Measurements from ENCODE around the gene MYMX. TPM values are rescaled to one million over a fixed set of nuclear protein-coding genes. Genes with fewer than 3 reads are reported as not detected.

The MYMX gene
- total and polyA plus RNA-seq, 2 of the 13 experiments (the other 11 are each of a cell fraction or from before 2014, with no cell fraction given): not detected

DNA sequence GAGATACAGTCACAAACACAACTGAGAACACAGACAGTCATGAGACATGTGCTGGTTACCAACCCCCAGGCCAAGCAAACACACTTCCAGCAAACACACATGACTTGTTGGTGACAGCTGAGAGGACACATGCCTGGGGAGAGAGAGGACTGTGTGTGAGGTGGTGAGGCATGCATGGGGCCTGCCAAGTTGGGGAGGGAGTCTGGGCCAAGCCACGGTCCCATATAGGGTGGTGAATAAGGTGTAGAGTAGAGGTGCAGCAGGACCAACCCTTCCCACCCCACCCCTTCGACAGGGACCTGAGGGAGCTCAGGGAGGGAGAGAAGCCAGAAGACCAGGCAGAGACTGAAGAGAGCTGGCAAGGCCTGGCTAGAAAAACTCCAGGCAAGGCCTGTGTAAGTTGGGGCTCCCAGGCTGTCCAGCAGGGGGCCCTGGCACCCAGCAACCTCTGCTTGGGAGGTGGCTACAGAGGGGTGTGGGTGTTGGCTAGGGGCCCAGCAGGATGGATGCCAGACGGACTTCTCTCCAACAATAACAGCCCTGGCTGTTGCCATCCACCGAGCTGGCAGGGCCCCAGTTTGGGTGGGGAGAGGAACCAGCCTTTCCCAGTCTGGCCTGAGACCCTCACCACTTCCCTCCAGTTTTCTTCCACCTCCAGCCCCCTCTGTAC is 4.7 kb downstream of the MYMX start (continued):
- TF ChIP-seq, protein P1, sequence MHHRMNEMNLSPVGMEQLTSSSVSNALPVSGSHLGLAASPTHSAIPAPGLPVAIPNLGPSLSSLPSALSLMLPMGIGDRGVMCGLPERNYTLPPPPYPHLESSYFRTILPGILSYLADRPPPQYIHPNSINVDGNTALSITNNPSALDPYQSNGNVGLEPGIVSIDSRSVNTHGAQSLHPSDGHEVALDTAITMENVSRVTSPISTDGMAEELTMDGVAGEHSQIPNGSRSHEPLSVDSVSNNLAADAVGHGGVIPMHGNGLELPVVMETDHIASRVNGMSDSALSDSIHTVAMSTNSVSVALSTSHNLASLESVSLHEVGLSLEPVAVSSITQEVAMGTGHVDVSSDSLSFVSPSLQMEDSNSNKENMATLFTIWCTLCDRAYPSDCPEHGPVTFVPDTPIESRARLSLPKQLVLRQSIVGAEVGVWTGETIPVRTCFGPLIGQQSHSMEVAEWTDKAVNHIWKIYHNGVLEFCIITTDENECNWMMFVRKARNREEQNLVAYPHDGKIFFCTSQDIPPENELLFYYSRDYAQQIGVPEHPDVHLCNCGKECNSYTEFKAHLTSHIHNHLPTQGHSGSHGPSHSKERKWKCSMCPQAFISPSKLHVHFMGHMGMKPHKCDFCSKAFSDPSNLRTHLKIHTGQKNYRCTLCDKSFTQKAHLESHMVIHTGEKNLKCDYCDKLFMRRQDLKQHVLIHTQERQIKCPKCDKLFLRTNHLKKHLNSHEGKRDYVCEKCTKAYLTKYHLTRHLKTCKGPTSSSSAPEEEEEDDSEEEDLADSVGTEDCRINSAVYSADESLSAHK (CRISPR knock-in tag; IDR thresholded peaks at IDR 0.05; ENCODE audit: borderline replicate concordance): no peak
- TF ChIP-seq, protein P2, sequence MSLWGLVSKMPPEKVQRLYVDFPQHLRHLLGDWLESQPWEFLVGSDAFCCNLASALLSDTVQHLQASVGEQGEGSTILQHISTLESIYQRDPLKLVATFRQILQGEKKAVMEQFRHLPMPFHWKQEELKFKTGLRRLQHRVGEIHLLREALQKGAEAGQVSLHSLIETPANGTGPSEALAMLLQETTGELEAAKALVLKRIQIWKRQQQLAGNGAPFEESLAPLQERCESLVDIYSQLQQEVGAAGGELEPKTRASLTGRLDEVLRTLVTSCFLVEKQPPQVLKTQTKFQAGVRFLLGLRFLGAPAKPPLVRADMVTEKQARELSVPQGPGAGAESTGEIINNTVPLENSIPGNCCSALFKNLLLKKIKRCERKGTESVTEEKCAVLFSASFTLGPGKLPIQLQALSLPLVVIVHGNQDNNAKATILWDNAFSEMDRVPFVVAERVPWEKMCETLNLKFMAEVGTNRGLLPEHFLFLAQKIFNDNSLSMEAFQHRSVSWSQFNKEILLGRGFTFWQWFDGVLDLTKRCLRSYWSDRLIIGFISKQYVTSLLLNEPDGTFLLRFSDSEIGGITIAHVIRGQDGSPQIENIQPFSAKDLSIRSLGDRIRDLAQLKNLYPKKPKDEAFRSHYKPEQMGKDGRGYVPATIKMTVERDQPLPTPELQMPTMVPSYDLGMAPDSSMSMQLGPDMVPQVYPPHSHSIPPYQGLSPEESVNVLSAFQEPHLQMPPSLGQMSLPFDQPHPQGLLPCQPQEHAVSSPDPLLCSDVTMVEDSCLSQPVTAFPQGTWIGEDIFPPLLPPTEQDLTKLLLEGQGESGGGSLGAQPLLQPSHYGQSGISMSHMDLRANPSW (CRISPR knock-in tag; IDR thresholded peaks at IDR 0.05; ENCODE audit: borderline replicate concordance): no peak
- TF ChIP-seq TCF12 (IDR thresholded peaks at IDR 0.05) (no peak), TCF12 (CRISPR knock-in tag; IDR thresholded peaks at IDR 0.05) (no peak), CC2D1A (CRISPR knock-in tag; IDR thresholded peaks at IDR 0.05) (no peak), ZNF34 (CRISPR knock-in tag; IDR thresholded peaks at IDR 0.05; ENCODE audit: borderline replicate concordance) (no peak), ZNF652 (CRISPR knock-in tag; IDR thresholded peaks at IDR 0.05; ENCODE audit: borderline replicate concordance, low read depth) (no peak), NR2F6 (IDR thresholded peaks at IDR 0.05) (no peak), NR2F6 (CRISPR knock-in tag; IDR thresholded peaks at IDR 0.05) (0 out of 2 replicates have a peak, but pooled peaks have one; percentile 27), HNRNPUL1 (IDR thresholded peaks at IDR 0.05; ENCODE audit: low read depth, low read length) (no peak), RARG (CRISPR knock-in tag; IDR thresholded peaks at IDR 0.05; ENCODE audit: low read depth) (no peak), SP140L (CRISPR knock-in tag; IDR thresholded peaks at IDR 0.05; ENCODE audit: borderline replicate concordance) (no peak), TSC22D2 (CRISPR knock-in tag; IDR thresholded peaks at IDR 0.05; ENCODE audit: borderline replicate concordance) (0 out of 2 replicates have a peak, but pooled peaks have one; percentile 4)
- TF ChIP-seq, protein P3, sequence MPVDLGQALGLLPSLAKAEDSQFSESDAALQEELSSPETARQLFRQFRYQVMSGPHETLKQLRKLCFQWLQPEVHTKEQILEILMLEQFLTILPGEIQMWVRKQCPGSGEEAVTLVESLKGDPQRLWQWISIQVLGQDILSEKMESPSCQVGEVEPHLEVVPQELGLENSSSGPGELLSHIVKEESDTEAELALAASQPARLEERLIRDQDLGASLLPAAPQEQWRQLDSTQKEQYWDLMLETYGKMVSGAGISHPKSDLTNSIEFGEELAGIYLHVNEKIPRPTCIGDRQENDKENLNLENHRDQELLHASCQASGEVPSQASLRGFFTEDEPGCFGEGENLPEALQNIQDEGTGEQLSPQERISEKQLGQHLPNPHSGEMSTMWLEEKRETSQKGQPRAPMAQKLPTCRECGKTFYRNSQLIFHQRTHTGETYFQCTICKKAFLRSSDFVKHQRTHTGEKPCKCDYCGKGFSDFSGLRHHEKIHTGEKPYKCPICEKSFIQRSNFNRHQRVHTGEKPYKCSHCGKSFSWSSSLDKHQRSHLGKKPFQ (CRISPR knock-in tag; IDR thresholded peaks at IDR 0.05; ENCODE audit: insufficient replicate concordance): no peak
